Esophagus muscularis mucosa (tissue), 4 donors: Measurements from ENCODE around the gene ZFAND2B. TPM values are rescaled to one million over a fixed set of nuclear protein-coding genes. Genes with fewer than 3 reads are reported as not detected.

Experiments
- DNase-seq: peaks from one replicate; pipeline ENCODE4 v3.0.0-alpha.2; 2017; ENCODE audit errors: extremely low spot score
- H3K27ac ChIP-seq, 4 donors: fragments of 200-600 bp; sonication (generic); replicated peaks in 1 of 4; 1 replicate in 3 of 4; 2 replicates in 1 of 4; pipeline ENCODE4 v1.5.1; 2016 to 2019; ENCODE audit warnings: mild to moderate bottlenecking in 1 of 4
- H3K27me3 ChIP-seq, 4 donors: fragments of 200-600 bp; sonication (generic); one replicate each; pipeline versions ENCODE4 v1.5.1 to v1.6.0; 2016 to 2019
- H3K36me3 ChIP-seq, 4 donors: fragments of 200-600 bp; sonication (generic); one replicate each; pipeline ENCODE4 v1.5.1; 2016 to 2019
- H3K4me1 ChIP-seq, 4 donors: fragments of 200-600 bp; sonication (generic); one replicate each; pipeline ENCODE4 v1.5.1; 2016 to 2019
- H3K4me3 ChIP-seq, 4 donors: fragments of 200-600 bp; sonication (generic); 1 replicate in 2 of 4; 2 replicates in 2 of 4; pipeline ENCODE4 v1.5.1; 2016 to 2019; ENCODE audit warnings: mild to moderate bottlenecking in 4 of 4, moderate library complexity in 1 of 4
- H3K9me3 ChIP-seq, 4 donors: fragments of 200-600 bp; sonication (generic); 1 replicate in 3 of 4; 2 replicates in 1 of 4; pipeline ENCODE4 v1.5.1; 2016 to 2019
- EP300 ChIP-seq: sonication (generic); formaldehyde crosslinking; IDR thresholded peaks from one replicate; pipeline ENCODE4 v1.6.1; 2017; ENCODE audit warnings: antibody characterized with exemption
- POLR2A ChIP-seq: fragments of 450-650 bp; IDR thresholded peaks from one replicate; pipeline ENCODE4 v1.6.1; 2017; ENCODE audit warnings: antibody characterized with exemption, moderate library complexity, mild to moderate bottlenecking, low read depth
- POLR2AphosphoS5 ChIP-seq, 2 donors: sonication (generic); formaldehyde crosslinking; IDR thresholded peaks; one replicate each; pipeline ENCODE4 v1.6.1; 2017; ENCODE audit warnings: antibody characterized with exemption in 2 of 2
- WGBS: methylation state at CpG from one replicate; pipeline ENCODE4 v1.1.5; 2018; 5-methylcytosine and 5-hydroxymethylcytosine counted together
- intact Hi-C: fragments of 100-400 bp; cut with DNase I; formaldehyde crosslinking; loops from one replicate; pipeline ENCODE4 v1.15.1; 2023
- total RNA-seq, 4 donors: library from RNA; depleted of rRNA; stranded (reverse); fragments of >200 nt; gene quantifications; one replicate each; pipeline versions ENCODE4 v1.1.0 to v1.2.1, GENCODE V29; 2016
- TF ChIP-seq, protein P1 (sequence below), 3 experiments: fragments of 200-600 bp in 2 of 3; fragments of 450-650 bp in 1 of 3; sonication (generic) in 2 of 3; IDR thresholded peaks; one replicate each; pipeline ENCODE4 v1.5.1; 2017 to 2019; ENCODE audit warnings: antibody characterized with exemption in 3 of 3, mild to moderate bottlenecking in 2 of 3, moderate library complexity in 1 of 3

ZFAND2B gene
- total RNA-seq, 4 donors from 2014 or later, result 27.0 to 50.1 (median 36.9) TPM

DNA sequence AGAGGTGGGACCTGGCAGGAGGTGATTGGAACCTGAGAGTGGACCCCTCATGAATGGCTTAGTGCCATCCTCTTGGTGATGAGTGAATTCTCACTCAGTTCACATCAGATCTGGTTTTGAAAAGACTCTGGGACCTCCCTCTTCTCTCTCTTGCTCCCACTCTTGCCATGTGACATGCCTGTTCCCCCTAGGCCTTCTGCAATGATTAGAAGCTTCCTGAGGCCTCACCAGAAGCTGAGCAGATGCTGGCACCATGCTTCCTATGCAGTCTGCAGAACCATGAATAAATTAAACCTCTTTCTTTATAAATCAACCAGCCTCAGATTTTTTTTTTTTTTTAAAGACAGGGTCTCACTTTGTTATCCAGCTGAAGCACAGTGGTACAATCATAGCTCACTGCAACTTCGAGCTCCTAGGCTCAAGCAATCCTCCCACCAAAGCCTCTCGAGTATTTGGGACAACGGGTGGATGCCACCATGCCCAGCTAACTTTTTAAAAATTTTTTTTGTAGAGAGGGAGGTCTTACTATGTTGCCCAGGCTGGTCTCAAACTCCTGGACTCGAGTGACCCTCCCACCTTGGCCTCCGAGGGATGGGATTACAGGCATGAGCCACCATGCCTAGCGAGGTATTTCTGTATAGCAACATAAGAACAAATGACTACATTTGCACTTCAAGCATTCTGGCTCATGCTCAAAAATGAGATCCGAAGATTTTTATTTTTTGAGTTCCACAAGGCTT lies 2.0 kb upstream of the ZFAND2B start:
- 94% methylated on average over 7 of the region's 7 CpGs for WGBS
- no peaks in the 10 kb centered on the region for H3K9me3 ChIP-seq
- intact Hi-C loops, result loop anchor here (5.0 kb wide), 1 partner anchor 42 kb away; the partner anchor contains the start of gene NHEJ1
- no peak for TF ChIP-seq POLR2AphosphoS5 (IDR thresholded peaks at IDR 0.05)
- TF ChIP-seq, protein P1, sequence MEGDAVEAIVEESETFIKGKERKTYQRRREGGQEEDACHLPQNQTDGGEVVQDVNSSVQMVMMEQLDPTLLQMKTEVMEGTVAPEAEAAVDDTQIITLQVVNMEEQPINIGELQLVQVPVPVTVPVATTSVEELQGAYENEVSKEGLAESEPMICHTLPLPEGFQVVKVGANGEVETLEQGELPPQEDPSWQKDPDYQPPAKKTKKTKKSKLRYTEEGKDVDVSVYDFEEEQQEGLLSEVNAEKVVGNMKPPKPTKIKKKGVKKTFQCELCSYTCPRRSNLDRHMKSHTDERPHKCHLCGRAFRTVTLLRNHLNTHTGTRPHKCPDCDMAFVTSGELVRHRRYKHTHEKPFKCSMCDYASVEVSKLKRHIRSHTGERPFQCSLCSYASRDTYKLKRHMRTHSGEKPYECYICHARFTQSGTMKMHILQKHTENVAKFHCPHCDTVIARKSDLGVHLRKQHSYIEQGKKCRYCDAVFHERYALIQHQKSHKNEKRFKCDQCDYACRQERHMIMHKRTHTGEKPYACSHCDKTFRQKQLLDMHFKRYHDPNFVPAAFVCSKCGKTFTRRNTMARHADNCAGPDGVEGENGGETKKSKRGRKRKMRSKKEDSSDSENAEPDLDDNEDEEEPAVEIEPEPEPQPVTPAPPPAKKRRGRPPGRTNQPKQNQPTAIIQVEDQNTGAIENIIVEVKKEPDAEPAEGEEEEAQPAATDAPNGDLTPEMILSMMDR (IDR thresholded peaks at IDR 0.05), result no peak
- TF ChIP-seq POLR2A, result no peak
- TF ChIP-seq EP300, result no peak
- peaks cover 17 to 24% (median 23%) of the 10 kb centered on the region in 4 donors for H3K4me1 ChIP-seq
- peaks cover 0 to 10% (median 1%) of the 10 kb centered on the region in 4 donors for H3K27me3 ChIP-seq
- H3K27ac ChIP-seq, result no peak overlapping the region
- peaks cover 0 to 16% (median 16%) of the 10 kb centered on the region in 4 donors for H3K36me3 ChIP-seq
- DNase-seq, result no peak
- no peak overlapping the region for H3K4me3 ChIP-seq

DNA sequence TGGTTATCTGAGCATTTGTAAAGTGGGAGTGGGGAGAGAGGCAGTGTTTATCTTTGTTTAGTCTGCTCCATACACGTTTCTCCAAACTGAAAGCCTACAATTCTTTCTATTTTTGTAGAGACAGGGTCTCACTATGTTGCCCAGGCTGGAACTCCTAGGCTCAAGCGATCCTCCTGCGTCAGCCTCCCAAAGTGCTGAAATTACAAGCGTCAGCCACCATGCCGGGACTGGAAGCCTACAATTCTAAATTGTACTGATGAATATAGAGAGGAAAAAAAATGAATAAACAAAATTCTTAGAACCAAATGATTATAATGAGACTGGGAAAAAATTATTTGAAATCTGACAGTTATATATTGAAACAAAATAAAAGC lies 1.4 kb upstream of the ZFAND2B start:
- Histone ChIP-seq H3K9me3 (no peaks in the 10 kb centered on the region), H3K36me3 (peaks cover 0 to 22% (median 21%) of the 10 kb centered on the region in 4 donors), H3K4me1 (peaks cover 17 to 24% (median 23%) of the 10 kb centered on the region in 4 donors), H3K4me3 (no peak overlapping the region), H3K27ac (no peak overlapping the region), H3K27me3 (peaks cover 0 to 5% (median 1%) of the 10 kb centered on the region in 4 donors)
- TF ChIP-seq POLR2A (no peak), EP300 (no peak), POLR2AphosphoS5 (IDR thresholded peaks at IDR 0.05) (no peak)
- TF ChIP-seq, protein P1 (IDR thresholded peaks at IDR 0.05), result no peak
- DNase-seq, result no peak
- 83% methylated on average over 5 of the region's 5 CpGs for WGBS
- intact Hi-C loops, result loop anchor here (5.0 kb wide), 1 partner anchor 43 kb away; the partner anchor contains the start of gene NHEJ1

DNA sequence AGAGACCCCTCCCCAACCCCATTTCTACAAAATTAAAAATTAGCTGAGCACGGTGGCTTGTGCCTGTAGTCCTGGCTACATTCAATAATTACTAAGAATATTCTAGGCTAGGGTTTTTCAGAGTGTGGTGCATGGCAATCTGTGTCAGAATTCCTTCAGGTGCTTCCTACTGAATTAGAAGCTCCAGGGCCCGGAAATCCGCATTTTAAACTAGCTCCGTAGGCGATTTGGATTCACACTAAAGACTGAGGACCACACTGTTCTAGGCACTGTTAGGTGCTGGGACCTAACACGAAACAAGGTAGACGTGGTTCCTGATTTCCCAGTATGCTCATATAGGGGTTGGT lies 628 bp upstream of the ZFAND2B start:
- H3K4me1 ChIP-seq, result peaks cover 17 to 24% (median 23%) of the 10 kb centered on the region in 4 donors
- H3K36me3 ChIP-seq, result peaks cover 0 to 30% (median 29%) of the 10 kb centered on the region in 4 donors
- peaks cover 0 to 2% (median 0%) of the 10 kb centered on the region in 4 donors for H3K27me3 ChIP-seq
- TF ChIP-seq, protein P1 (IDR thresholded peaks at IDR 0.05), result no peak
- no peak for TF ChIP-seq POLR2A
- TF ChIP-seq POLR2AphosphoS5 (IDR thresholded peaks at IDR 0.05), result no peak
- TF ChIP-seq EP300, result no peak
- intact Hi-C loops, result loop anchor here (2.0 to 5.0 kb wide), 2 partner anchors 27 to 44 kb away; partner anchors contain the start of genes NHEJ1 and RETREG2
- no peaks in the 10 kb centered on the region for H3K9me3 ChIP-seq
- no peak for DNase-seq
- H3K27ac ChIP-seq, result peak overlapping the region; percentile 90 to 99 (median 96)
- WGBS, result 17% methylated on average over 7 of the region's 7 CpGs
- peak overlapping the region; percentile 71 to 97 (median 78) for H3K4me3 ChIP-seq

DNA sequence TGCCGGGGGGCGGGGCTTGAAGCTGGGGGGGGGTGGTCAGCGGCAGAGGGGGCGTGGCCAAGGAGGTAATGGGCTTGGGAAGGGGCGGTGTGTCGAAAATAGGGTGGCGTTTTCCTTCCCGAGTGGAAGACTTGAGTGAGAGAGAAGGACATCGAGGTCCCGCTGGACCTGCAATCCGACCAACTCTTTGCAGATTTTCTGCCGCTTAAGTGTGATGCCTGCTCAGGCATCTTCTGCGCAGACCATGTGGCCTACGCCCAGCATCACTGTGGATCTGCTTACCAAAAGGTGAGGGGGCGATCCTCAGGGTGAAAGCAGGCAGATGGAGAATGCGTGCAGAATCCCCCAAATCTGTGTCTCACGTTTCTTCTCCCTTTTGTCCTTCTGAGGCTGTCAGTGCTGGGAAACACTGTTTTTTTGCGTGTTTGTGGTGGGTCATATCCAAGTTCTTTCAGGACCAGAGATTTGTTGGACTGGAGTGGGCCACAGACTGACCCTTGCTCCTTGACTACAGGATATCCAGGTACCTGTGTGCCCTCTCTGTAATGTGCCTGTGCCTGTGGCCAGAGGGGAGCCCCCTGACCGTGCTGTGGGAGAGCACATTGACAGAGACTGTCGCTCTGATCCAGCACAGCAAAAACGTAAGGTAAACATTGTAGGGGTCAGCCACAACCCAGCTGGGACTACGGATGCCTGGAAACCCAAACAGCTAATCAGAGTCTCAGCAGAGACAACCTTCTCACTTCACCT lies 727 bp downstream of the ZFAND2B start:
- TF ChIP-seq, protein P1 (IDR thresholded peaks at IDR 0.05), result no peak
- TF ChIP-seq EP300, result peak; percentile 5
- Histone ChIP-seq H3K27ac (peak overlapping the region; percentile 90 to 99 (median 96)), H3K9me3 (no peaks in the 10 kb centered on the region), H3K36me3 (peaks cover 0 to 43% (median 39%) of the 10 kb centered on the region in 4 donors), H3K4me1 (peaks cover 17 to 24% (median 23%) of the 10 kb centered on the region in 4 donors), H3K27me3 (peaks cover 0 to 2% (median 0%) of the 10 kb centered on the region in 4 donors), H3K4me3 (peak overlapping the region; percentile 71 to 97 (median 78))
- intact Hi-C loops, result loop anchor here (2.0 to 5.0 kb wide), 2 partner anchors 29 to 45 kb away; partner anchors contain the start of genes NHEJ1 and RETREG2
- 17% methylated on average over 16 of the region's 22 CpGs for WGBS
- peak; percentile 62 for DNase-seq
